Measurements from ENCODE around the gene CDKN2AIP.

CDKN2AIP gene

GRCh38 chr4:183437452-183437851 is 7.0 kb upstream of the CDKN2AIP start:
- TF ChIP-seq CTCF (IDR thresholded peaks at IDR 0.05; ENCODE audit: low read depth, low read length) = no peak
- DNase-seq (ENCODE audit: extremely low read depth, low read depth) = no peak

GRCh38 chr4:183438458-183439113 is 5.8 kb upstream of the CDKN2AIP start:
- DNase-seq (ENCODE audit: extremely low read depth, low read depth) = no peak
- no peak for TF ChIP-seq CTCF (IDR thresholded peaks at IDR 0.05; ENCODE audit: low read depth, low read length)

GRCh38 chr4:183441276-183441675 is 3.2 kb upstream of the CDKN2AIP start:
- TF ChIP-seq CTCF (IDR thresholded peaks at IDR 0.05; ENCODE audit: low read depth, low read length) = no peak
- DNase-seq (ENCODE audit: extremely low read depth, low read depth) = no peak

- DNase-seq (ENCODE audit: extremely low read depth, low read depth) = no peak
- TF ChIP-seq CTCF (IDR thresholded peaks at IDR 0.05; ENCODE audit: low read depth, low read length) = no peak
Measured at GRCh38 chr4:183443655-183444213, 702 bp upstream of the CDKN2AIP start.

GRCh38 chr4:183445097-183445428 is 627 bp downstream of the CDKN2AIP start:
- TF ChIP-seq CTCF (IDR thresholded peaks at IDR 0.05; ENCODE audit: low read depth, low read length) = no peak
- DNase-seq (ENCODE audit: extremely low read depth, low read depth) = no peak

GRCh38 chr4:183447646-183448045 is 3.2 kb downstream of the CDKN2AIP start:
- no peak for TF ChIP-seq CTCF (IDR thresholded peaks at IDR 0.05; ENCODE audit: low read depth, low read length)
- no peak for DNase-seq (ENCODE audit: extremely low read depth, low read depth)

GRCh38 chr4:183448436-183448835 is 4.0 kb downstream of the CDKN2AIP start:
- no peak for TF ChIP-seq CTCF (IDR thresholded peaks at IDR 0.05; ENCODE audit: low read depth, low read length)
- DNase-seq (ENCODE audit: extremely low read depth, low read depth) = no peak

Measured in AG09319 (cell line).